WTC11 (cell line): ENCODE results near the gene NHERF2. TPM values are rescaled to one million over a fixed set of nuclear protein-coding genes. Genes with fewer than 3 reads are reported as not detected.

Experiments used
- ATAC-seq: fragments of 200-7000 bp; cut with Tn5 transposase; 2 replicates; pipeline ENCODE4 v1.10.0; 2021; ENCODE audit warnings: mild to moderate bottlenecking, moderate library complexity
- CTCF ChIA-PET: fragments of 300-600 bp; sonication (Branson Sonifier 250); formaldehyde crosslinking; loops from one replicate; lab custom pipeline; 2021; ENCODE audit warnings: antibody characterized with exemption; lab: Charles Lee
- POLR2A ChIA-PET: fragments of 350-600 bp; sonication (Branson Sonifier 250); formaldehyde crosslinking; loops from one replicate; lab custom pipeline; 2021; ENCODE audit warnings: antibody characterized with exemption; lab: Charles Lee
- DNase-seq: peaks from one replicate; pipeline ENCODE4 v3.0.0; 2021; ENCODE audit warnings: low spot score
- H3K27ac Mint-ChIP-seq: 2 replicates; pipeline ENCODE4 v1.8.0; 2021; ENCODE audit warnings: mixed read lengths
- H3K27me3 Mint-ChIP-seq: 2 replicates; pipeline ENCODE4 v1.8.0; 2021; ENCODE audit warnings: low read depth, mild to moderate bottlenecking, moderate library complexity, mixed read lengths
- H3K36me3 Mint-ChIP-seq: 2 replicates; pipeline ENCODE4 v1.8.0; 2021; ENCODE audit warnings: mixed read lengths
- H3K4me1 Mint-ChIP-seq: 2 replicates; pipeline ENCODE4 v1.8.0; 2022; ENCODE audit warnings: mixed read lengths
- H3K4me3 Mint-ChIP-seq: 2 replicates; pipeline ENCODE4 v1.8.0; 2021; ENCODE audit warnings: mild to moderate bottlenecking, moderate library complexity, mixed read lengths
- H3K9me3 Mint-ChIP-seq: 2 replicates; pipeline ENCODE4 v1.8.0; 2021; ENCODE audit warnings: mixed read lengths
- ATF1 ChIP-seq: sonication (generic); formaldehyde crosslinking; IDR thresholded peaks from 2 replicates; pipeline ENCODE4 v1.8.1; 2023; ENCODE audit warnings: mild to moderate bottlenecking, moderate library complexity, missing genetic modification reagents
- CREM ChIP-seq: sonication (generic); formaldehyde crosslinking; IDR thresholded peaks from 2 replicates; pipeline ENCODE4 v1.8.1; 2022; ENCODE audit warnings: mild to moderate bottlenecking, missing genetic modification reagents, moderate library complexity
- ESRRA ChIP-seq: sonication (generic); formaldehyde crosslinking; IDR thresholded peaks from 2 replicates; pipeline ENCODE4 v1.8.1; 2022; ENCODE audit warnings: mild to moderate bottlenecking, missing genetic modification reagents, borderline replicate concordance
- GABPB1 ChIP-seq: sonication (generic); formaldehyde crosslinking; IDR thresholded peaks from 2 replicates; pipeline ENCODE4 v1.8.1; 2023; ENCODE audit warnings: mild to moderate bottlenecking, missing genetic modification reagents
- IRF2 ChIP-seq: sonication (generic); formaldehyde crosslinking; IDR thresholded peaks from 2 replicates; pipeline ENCODE4 v1.8.0; 2022; ENCODE audit warnings: low read depth, missing genetic modification reagents, borderline replicate concordance
- NR1H2 ChIP-seq: sonication (generic); formaldehyde crosslinking; IDR thresholded peaks from 2 replicates; pipeline ENCODE4 v1.9.0; 2021; ENCODE audit warnings: mild to moderate bottlenecking, moderate library complexity, missing genetic modification reagents
- RELA ChIP-seq: sonication (generic); formaldehyde crosslinking; IDR thresholded peaks from 2 replicates; pipeline ENCODE4 v1.8.1; 2022; ENCODE audit warnings: missing genetic modification reagents, mild to moderate bottlenecking, borderline replicate concordance
- ZNF121 ChIP-seq: sonication (generic); formaldehyde crosslinking; IDR thresholded peaks from 2 replicates; pipeline ENCODE4 v1.8.0; 2023; ENCODE audit warnings: missing genetic modification reagents
- ZNF396 ChIP-seq: fragments of 250-450 bp; sonication (Bioruptor Pico); IDR thresholded peaks from 2 replicates; pipeline ENCODE4 v1.8.0; 2021; ENCODE audit warnings: mild to moderate bottlenecking, moderate library complexity, borderline replicate concordance
- ZNF416 ChIP-seq: fragments of 250-450 bp; sonication (Bioruptor Pico); IDR thresholded peaks from 2 replicates; pipeline ENCODE4 v1.9.0; 2021; ENCODE audit warnings: mild to moderate bottlenecking, inconsistent platforms
- total RNA-seq: library from RNA; stranded (reverse); gene quantifications from 3 replicates; pipeline ENCODE4 v1.2.3, GENCODE V29; 2021
- TF ChIP-seq, protein P1 (sequence below): fragments of 250-450 bp; sonication (Bioruptor Pico); IDR thresholded peaks from 2 replicates; pipeline ENCODE4 v2.1.2; 2022; ENCODE audit warnings: mild to moderate bottlenecking, moderate library complexity
- TF ChIP-seq, protein P2 (sequence below): sonication (generic); formaldehyde crosslinking; IDR thresholded peaks from 2 replicates; pipeline ENCODE4 v1.8.0; 2022; ENCODE audit warnings: missing genetic modification reagents
- TF ChIP-seq, protein P3 (sequence below): sonication (generic); formaldehyde crosslinking; IDR thresholded peaks from 2 replicates; pipeline ENCODE4 v1.8.1; 2023; ENCODE audit warnings: mild to moderate bottlenecking, moderate library complexity, missing genetic modification reagents
- TF ChIP-seq, protein P4 (sequence below): sonication (generic); formaldehyde crosslinking; IDR thresholded peaks from 2 replicates; pipeline ENCODE4 v1.8.1; 2023; ENCODE audit warnings: mild to moderate bottlenecking, missing genetic modification reagents, borderline replicate concordance
- TF ChIP-seq, protein P5 (sequence below): sonication (generic); formaldehyde crosslinking; IDR thresholded peaks from 2 replicates; pipeline ENCODE4 v1.8.1; 2022; ENCODE audit warnings: mild to moderate bottlenecking, missing genetic modification reagents, moderate library complexity, borderline replicate concordance
- TF ChIP-seq, protein P6 (sequence below): sonication (generic); formaldehyde crosslinking; IDR thresholded peaks from 2 replicates; pipeline ENCODE4 v1.8.1; 2023; ENCODE audit warnings: mild to moderate bottlenecking, missing genetic modification reagents, moderate library complexity

NHERF2 gene
- total RNA-seq, 1 experiment from 2014 or later: 31.1 TPM

DNA sequence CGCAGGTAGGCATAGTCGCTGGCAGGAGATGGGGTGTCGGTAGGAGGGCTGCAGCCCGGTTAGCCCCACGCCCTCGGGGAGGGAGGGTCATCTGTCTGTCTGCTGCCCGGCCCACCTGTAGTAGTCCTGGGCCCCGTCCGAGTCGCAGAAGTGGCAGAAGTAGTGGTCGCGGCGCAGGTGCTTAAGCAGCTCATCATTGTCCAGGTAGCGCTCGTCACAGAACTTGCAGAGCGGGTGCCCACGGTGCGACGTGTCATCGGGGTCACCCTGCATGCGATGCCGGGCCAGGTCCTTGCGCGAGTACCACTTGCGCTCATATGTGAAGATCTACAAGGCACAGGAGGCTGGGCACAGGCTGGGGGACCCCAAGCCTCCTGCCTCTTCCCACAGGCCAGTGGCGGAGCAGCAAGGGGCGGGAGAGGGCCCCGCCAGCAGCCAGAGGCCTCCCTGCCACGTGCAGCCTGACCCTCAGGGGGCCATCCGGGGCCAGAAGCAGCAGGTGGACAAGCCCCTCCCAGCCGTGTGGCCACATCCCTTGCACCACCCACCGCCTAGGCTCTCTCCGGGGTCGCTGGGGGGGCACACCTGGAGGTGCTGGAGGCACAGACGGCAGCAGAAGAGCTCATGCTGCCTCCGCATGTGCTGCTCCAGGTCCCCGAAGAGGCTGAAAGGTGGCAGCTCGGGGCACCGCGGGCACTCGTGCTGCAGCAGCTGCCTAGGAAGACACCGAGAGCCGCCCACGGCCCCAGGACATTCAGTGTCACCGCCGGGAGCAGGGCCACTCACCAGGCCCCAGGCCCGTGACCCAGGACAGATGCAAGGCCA is 24.1 kb upstream of the NHERF2 start (continued):
- TF ChIP-seq, protein P1, sequence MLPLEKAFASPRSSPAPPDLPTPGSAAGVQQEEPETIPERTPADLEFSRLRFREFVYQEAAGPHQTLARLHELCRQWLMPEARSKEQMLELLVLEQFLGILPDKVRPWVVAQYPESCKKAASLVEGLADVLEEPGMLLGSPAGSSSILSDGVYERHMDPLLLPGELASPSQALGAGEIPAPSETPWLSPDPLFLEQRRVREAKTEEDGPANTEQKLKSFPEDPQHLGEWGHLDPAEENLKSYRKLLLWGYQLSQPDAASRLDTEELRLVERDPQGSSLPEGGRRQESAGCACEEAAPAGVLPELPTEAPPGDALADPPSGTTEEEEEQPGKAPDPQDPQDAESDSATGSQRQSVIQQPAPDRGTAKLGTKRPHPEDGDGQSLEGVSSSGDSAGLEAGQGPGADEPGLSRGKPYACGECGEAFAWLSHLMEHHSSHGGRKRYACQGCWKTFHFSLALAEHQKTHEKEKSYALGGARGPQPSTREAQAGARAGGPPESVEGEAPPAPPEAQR (CRISPR knock-in tag): no peak
- TF ChIP-seq, all 79 proteins: peak for 0

DNA sequence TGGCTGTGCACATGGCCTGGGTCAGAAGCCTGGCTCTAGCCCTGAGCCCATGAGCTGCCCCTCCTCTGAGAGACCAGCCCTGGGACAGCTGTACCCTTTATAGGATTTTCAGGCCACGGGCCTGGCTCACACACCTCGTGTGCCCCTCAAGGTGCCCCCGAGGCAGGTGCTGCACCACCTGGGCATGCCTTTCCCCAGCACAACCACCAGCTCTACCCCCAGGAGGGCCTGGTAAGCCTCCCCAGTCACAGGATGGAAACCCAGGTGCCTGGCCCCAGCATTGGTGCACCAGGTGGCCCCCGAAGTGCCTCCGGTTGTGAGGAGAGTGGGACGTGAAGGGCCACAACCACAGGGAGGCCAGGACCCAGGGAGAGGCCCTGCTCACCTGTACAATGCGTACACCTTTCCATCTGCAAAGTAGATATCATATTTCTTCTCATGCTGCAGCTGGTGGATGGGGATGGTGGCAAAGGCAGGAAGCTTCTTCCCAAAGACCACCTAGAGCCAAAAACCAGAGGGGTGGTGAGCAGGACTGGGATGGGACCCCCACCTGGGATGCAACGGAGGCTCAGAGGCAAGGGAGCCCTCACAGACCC is 23.4 kb upstream of the NHERF2 start:
- ATAC-seq: no peak
- POLR2A ChIA-PET: interaction anchor here (0.6 to 3.0 kb wide), 4 partner anchors 11 to 148 kb away, joined by 3 to 13 read pairs (median 6); partner anchors contain the start of gene RPS2
- DNase-seq: no peak

DNA sequence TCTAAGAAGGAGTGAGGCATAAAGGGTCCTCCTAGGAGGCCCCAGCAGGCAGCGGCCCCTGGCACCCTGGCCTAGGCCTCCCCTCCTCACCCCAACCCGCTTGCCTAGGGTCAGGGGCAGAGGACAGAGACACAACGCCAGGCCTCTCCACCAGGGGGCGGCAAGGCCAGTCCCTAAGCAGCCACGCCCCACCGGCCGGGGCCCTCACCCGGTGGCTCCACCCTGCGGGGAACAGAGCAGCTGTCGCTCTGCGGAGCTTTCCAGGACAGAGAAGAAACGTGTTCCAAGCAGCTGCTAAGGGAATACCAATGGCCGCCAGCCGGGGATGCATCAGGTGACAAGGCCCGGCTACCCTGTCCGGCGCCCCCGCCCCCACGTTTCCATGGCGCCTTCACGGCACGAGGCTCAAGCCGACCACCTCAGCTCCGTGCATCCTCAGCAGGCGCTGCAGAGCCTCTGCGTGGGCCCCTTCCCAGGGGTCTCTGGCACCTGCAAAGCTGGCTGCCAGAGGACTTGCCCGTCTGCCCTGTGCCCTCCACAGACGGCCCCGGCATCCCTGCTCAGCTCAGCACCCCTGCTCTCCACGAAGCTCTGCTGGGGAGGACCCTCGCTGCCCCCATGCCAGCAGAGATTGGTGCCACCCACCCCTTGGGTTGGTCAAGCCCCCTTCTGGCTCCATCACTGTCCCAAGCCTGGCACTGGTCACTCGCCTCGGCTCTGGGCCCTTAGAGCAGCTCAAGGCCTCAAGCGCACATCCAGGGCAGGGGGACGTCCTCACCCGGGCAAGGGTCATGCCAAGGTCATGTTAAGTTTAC is 22.7 kb upstream of the NHERF2 start:
- H3K4me3 Mint-ChIP-seq: peak overlapping the region; percentile 27; the same call in 1 of the 2 replicates
- POLR2A ChIA-PET: interaction anchor here (0.6 to 3.0 kb wide), 6 partner anchors 12 to 147 kb away, joined by 3 to 13 read pairs (median 5); partner anchors contain the start of genes NTHL1, RPS2 and TSC2
- no peak overlapping the region for H3K27ac Mint-ChIP-seq
- TF ChIP-seq ZNF121 (CRISPR knock-in tag): no peak
- TF ChIP-seq RELA (CRISPR knock-in tag): no peak
- no peak for TF ChIP-seq GABPB1 (CRISPR knock-in tag)
- no peak for TF ChIP-seq NR1H2 (CRISPR knock-in tag)
- TF ChIP-seq, protein P2, sequence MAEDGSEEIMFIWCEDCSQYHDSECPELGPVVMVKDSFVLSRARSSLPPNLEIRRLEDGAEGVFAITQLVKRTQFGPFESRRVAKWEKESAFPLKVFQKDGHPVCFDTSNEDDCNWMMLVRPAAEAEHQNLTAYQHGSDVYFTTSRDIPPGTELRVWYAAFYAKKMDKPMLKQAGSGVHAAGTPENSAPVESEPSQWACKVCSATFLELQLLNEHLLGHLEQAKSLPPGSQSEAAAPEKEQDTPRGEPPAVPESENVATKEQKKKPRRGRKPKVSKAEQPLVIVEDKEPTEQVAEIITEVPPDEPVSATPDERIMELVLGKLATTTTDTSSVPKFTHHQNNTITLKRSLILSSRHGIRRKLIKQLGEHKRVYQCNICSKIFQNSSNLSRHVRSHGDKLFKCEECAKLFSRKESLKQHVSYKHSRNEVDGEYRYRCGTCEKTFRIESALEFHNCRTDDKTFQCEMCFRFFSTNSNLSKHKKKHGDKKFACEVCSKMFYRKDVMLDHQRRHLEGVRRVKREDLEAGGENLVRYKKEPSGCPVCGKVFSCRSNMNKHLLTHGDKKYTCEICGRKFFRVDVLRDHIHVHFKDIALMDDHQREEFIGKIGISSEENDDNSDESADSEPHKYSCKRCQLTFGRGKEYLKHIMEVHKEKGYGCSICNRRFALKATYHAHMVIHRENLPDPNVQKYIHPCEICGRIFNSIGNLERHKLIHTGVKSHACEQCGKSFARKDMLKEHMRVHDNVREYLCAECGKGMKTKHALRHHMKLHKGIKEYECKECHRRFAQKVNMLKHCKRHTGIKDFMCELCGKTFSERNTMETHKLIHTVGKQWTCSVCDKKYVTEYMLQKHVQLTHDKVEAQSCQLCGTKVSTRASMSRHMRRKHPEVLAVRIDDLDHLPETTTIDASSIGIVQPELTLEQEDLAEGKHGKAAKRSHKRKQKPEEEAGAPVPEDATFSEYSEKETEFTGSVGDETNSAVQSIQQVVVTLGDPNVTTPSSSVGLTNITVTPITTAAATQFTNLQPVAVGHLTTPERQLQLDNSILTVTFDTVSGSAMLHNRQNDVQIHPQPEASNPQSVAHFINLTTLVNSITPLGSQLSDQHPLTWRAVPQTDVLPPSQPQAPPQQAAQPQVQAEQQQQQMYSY (CRISPR knock-in tag): no peak
- 0 out of 2 replicates have a peak, but pooled peaks have one; percentile 54 for TF ChIP-seq CREM (CRISPR knock-in tag)
- TF ChIP-seq, protein P3, sequence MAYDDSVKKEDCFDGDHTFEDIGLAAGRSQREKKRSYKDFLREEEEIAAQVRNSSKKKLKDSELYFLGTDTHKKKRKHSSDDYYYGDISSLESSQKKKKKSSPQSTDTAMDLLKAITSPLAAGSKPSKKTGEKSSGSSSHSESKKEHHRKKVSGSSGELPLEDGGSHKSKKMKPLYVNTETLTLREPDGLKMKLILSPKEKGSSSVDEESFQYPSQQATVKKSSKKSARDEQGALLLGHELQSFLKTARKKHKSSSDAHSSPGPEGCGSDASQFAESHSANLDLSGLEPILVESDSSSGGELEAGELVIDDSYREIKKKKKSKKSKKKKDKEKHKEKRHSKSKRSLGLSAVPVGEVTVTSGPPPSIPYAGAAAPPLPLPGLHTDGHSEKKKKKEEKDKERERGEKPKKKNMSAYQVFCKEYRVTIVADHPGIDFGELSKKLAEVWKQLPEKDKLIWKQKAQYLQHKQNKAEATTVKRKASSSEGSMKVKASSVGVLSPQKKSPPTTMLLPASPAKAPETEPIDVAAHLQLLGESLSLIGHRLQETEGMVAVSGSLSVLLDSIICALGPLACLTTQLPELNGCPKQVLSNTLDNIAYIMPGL (CRISPR knock-in tag): peak; percentile 49; the same call in 1 of the 2 replicates
- TF ChIP-seq, protein P4, sequence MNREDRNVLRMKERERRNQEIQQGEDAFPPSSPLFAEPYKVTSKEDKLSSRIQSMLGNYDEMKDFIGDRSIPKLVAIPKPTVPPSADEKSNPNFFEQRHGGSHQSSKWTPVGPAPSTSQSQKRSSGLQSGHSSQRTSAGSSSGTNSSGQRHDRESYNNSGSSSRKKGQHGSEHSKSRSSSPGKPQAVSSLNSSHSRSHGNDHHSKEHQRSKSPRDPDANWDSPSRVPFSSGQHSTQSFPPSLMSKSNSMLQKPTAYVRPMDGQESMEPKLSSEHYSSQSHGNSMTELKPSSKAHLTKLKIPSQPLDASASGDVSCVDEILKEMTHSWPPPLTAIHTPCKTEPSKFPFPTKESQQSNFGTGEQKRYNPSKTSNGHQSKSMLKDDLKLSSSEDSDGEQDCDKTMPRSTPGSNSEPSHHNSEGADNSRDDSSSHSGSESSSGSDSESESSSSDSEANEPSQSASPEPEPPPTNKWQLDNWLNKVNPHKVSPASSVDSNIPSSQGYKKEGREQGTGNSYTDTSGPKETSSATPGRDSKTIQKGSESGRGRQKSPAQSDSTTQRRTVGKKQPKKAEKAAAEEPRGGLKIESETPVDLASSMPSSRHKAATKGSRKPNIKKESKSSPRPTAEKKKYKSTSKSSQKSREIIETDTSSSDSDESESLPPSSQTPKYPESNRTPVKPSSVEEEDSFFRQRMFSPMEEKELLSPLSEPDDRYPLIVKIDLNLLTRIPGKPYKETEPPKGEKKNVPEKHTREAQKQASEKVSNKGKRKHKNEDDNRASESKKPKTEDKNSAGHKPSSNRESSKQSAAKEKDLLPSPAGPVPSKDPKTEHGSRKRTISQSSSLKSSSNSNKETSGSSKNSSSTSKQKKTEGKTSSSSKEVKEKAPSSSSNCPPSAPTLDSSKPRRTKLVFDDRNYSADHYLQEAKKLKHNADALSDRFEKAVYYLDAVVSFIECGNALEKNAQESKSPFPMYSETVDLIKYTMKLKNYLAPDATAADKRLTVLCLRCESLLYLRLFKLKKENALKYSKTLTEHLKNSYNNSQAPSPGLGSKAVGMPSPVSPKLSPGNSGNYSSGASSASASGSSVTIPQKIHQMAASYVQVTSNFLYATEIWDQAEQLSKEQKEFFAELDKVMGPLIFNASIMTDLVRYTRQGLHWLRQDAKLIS (CRISPR knock-in tag): no peak
- TF ChIP-seq IRF2: no peak

More for the DNA sequence above, 23.4 kb upstream of the NHERF2 start:
- H3K27ac Mint-ChIP-seq: no peak overlapping the region
- CTCF ChIA-PET: interaction anchor here (0.7 to 3.9 kb wide), 39 partner anchors 10 to 528 kb away, joined by 3 to 82 read pairs (median 8); partner anchors contain the start of genes CASKIN1, CEMP1, GFER and NHERF2
- no peak for TF ChIP-seq NR1H2 (CRISPR knock-in tag)
- TF ChIP-seq, protein P5, sequence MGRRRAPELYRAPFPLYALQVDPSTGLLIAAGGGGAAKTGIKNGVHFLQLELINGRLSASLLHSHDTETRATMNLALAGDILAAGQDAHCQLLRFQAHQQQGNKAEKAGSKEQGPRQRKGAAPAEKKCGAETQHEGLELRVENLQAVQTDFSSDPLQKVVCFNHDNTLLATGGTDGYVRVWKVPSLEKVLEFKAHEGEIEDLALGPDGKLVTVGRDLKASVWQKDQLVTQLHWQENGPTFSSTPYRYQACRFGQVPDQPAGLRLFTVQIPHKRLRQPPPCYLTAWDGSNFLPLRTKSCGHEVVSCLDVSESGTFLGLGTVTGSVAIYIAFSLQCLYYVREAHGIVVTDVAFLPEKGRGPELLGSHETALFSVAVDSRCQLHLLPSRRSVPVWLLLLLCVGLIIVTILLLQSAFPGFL: no peak
- TF ChIP-seq, protein P6, sequence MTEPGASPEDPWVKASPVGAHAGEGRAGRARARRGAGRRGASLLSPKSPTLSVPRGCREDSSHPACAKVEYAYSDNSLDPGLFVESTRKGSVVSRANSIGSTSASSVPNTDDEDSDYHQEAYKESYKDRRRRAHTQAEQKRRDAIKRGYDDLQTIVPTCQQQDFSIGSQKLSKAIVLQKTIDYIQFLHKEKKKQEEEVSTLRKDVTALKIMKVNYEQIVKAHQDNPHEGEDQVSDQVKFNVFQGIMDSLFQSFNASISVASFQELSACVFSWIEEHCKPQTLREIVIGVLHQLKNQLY (CRISPR knock-in tag): no peak
- TF ChIP-seq ZNF416 (CRISPR knock-in tag): no peak
- no peak for TF ChIP-seq ATF1 (CRISPR knock-in tag)
- no peak for TF ChIP-seq ESRRA (CRISPR knock-in tag)
- no peak for TF ChIP-seq RELA (CRISPR knock-in tag)
- TF ChIP-seq ZNF396: no peak
- TF ChIP-seq, all 79 proteins: peak for 0
- peaks cover 29% of the 10 kb centered on the region for H3K4me1 Mint-ChIP-seq
- no peaks in the 10 kb centered on the region for H3K9me3 Mint-ChIP-seq
- H3K36me3 Mint-ChIP-seq: peaks cover 14% of the 10 kb centered on the region
- H3K4me3 Mint-ChIP-seq: no peak overlapping the region
- H3K27me3 Mint-ChIP-seq: no peaks in the 10 kb centered on the region

More for the DNA sequence above, 22.7 kb upstream of the NHERF2 start:
- CTCF ChIA-PET: interaction anchor here (0.6 to 3.9 kb wide), 68 partner anchors 11 to 949 kb away, joined by 3 to 82 read pairs (median 6); partner anchors contain the start of genes CASKIN1, CEMP1, GFER and MSRB1
- Mint-ChIP-seq H3K9me3 (no peaks in the 10 kb centered on the region), H3K4me1 (peaks cover 35% of the 10 kb centered on the region), H3K36me3 (peaks cover 19% of the 10 kb centered on the region), H3K27me3 (no peaks in the 10 kb centered on the region)
- peak; percentile 99 for DNase-seq
- ATAC-seq: peak; percentile 94
